H1 (cell line): ENCODE data around the gene DIRAS2.

Source experiments
- EZH2 ChIP-seq: fragments of 200-600 bp; sonication (generic); IDR thresholded peaks from 2 replicates; pipeline ENCODE4 v1.7.1; 2012; ENCODE audit warnings: low read depth, mild to moderate bottlenecking, moderate library complexity, low read length, inconsistent platforms; ENCODE audit not compliant: severe bottlenecking
- JUN ChIP-seq: IDR thresholded peaks from 2 replicates; pipeline ENCODE4 v1.6.1; 2011; ENCODE audit warnings: low read depth, mild to moderate bottlenecking, improper control_type of control experiment, low read length
- POLR2A ChIP-seq, 2 experiments: IDR thresholded peaks; 1 replicate in 1 of 2; 2 replicates in 1 of 2; pipeline ENCODE4 v1.6.1; 2011; ENCODE audit warnings: low read depth in 2 of 2, low read length in 2 of 2, mild to moderate bottlenecking in 2 of 2; ENCODE audit errors: control extremely low read depth in 1 of 2
- POLR2AphosphoS5 ChIP-seq: IDR thresholded peaks from 2 replicates; pipeline ENCODE4 v1.6.1; 2011; ENCODE audit warnings: low read depth, low read length
- SAP30 ChIP-seq: fragments of 300-600 bp; sonication (generic); IDR thresholded peaks from 2 replicates; pipeline ENCODE4 v1.7.1; 2012; ENCODE audit warnings: low read length, moderate library complexity, mild to moderate bottlenecking, inconsistent platforms; ENCODE audit not compliant: insufficient read depth, insufficient replicate concordance
- SP2 ChIP-seq: IDR thresholded peaks from 2 replicates; pipeline ENCODE4 v1.6.1; 2012; ENCODE audit warnings: mild to moderate bottlenecking, low read length, inconsistent platforms
- YY1 ChIP-seq: IDR thresholded peaks from 2 replicates; pipeline ENCODE4 v1.6.1; 2011; ENCODE audit warnings: low read depth, mild to moderate bottlenecking, low read length
- TF ChIP-seq, protein P1 (sequence below), 3 experiments: IDR thresholded peaks; 1 replicate in 2 of 3; 2 replicates in 1 of 3; pipeline versions ENCODE4 v1.5.1 to v1.6.1; 2011; ENCODE audit warnings: low read length in 3 of 3, mild to moderate bottlenecking in 3 of 3, inconsistent platforms in 2 of 3, low read depth in 1 of 3, moderate library complexity in 1 of 3; ENCODE audit not compliant: insufficient read depth in 1 of 3; ENCODE audit errors: control extremely low read depth in 1 of 3
- TF ChIP-seq, protein P2 (sequence below): IDR thresholded peaks from 2 replicates; pipeline ENCODE4 v1.6.1; 2012; ENCODE audit warnings: inconsistent platforms

DNA sequence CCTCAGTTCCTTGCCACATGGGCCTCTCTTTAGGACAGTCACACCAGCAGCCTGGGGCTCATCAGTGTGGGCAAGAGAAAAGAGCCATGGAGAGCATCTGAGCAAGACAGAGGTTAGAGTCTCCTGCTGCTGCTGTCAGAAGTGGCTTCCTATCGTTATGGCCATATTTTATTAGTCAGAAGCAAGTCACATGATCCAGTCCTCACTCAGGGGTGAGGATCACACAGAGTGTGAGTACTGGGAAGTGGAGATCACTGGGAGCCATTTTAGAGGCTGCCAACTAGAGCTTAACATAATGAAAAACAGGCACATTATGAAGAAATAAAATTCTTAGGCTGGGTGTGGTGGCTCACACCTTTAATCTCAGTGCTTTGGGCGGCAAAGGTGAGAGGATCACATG lies 62.0 kb downstream of the DIRAS2 start:
- TF ChIP-seq POLR2A (IDR thresholded peaks at IDR 0.05; ENCODE audit: control extremely low read depth in 1 of 2, low read depth in 2 of 2, low read length in 2 of 2) (no peak), JUN (no peak), EZH2 (no peak), SAP30 (no peak), YY1 (no peak), SP2 (no peak), POLR2AphosphoS5 (no peak)
- TF ChIP-seq, protein P1, sequence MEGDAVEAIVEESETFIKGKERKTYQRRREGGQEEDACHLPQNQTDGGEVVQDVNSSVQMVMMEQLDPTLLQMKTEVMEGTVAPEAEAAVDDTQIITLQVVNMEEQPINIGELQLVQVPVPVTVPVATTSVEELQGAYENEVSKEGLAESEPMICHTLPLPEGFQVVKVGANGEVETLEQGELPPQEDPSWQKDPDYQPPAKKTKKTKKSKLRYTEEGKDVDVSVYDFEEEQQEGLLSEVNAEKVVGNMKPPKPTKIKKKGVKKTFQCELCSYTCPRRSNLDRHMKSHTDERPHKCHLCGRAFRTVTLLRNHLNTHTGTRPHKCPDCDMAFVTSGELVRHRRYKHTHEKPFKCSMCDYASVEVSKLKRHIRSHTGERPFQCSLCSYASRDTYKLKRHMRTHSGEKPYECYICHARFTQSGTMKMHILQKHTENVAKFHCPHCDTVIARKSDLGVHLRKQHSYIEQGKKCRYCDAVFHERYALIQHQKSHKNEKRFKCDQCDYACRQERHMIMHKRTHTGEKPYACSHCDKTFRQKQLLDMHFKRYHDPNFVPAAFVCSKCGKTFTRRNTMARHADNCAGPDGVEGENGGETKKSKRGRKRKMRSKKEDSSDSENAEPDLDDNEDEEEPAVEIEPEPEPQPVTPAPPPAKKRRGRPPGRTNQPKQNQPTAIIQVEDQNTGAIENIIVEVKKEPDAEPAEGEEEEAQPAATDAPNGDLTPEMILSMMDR (IDR thresholded peaks at IDR 0.05; ENCODE audit: control extremely low read depth in 1 of 3, insufficient read depth in 1 of 3, low read depth in 1 of 3, low read length in 3 of 3) = no peak
- TF ChIP-seq, protein P2, sequence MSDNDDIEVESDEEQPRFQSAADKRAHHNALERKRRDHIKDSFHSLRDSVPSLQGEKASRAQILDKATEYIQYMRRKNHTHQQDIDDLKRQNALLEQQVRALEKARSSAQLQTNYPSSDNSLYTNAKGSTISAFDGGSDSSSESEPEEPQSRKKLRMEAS = no peak
